NB4 (cell line): ENCODE results near the gene EPB41L3.

Experiments
- CTCF ChIP-seq: IDR thresholded peaks from one replicate; pipeline ENCODE4 v1.5.1; 2012; ENCODE audit warnings: low read depth, low read length
- MYC ChIP-seq: IDR thresholded peaks from 2 replicates; pipeline ENCODE4 v1.6.1; 2011; ENCODE audit warnings: low read depth, low read length

- TF ChIP-seq CTCF (no peak), MYC (no peak)
These were observed 77.5 kb downstream of the EPB41L3 start for GRCh38 chr18:5466256-5466655.
